GM23338 (cell line): ENCODE data around the gene PLOD2. TPM values are rescaled to one million over a fixed set of nuclear protein-coding genes. Genes with fewer than 3 reads are reported as not detected.

Source experiments
- ATAC-seq: fragments of 200-7000 bp; cut with Tn5 transposase; 3 replicates; pipeline ENCODE4 v1.9.1; 2020
- DNase-seq: peaks from one replicate; pipeline ENCODE4 v3.0.0-alpha.2; 2015; ENCODE audit warnings: low spot score
- H2AFZ ChIP-seq: fragments of 200-600 bp; sonication (generic); 2 replicates; pipeline ENCODE4 v1.8.0; 2016; ENCODE audit warnings: antibody characterized with exemption, mild to moderate bottlenecking, moderate library complexity
- H3F3A ChIP-seq: fragments of 200-600 bp; sonication (generic); replicated peaks from 2 replicates; pipeline ENCODE4 v1.8.0; 2017; ENCODE audit warnings: antibody characterized with exemption, mixed run types, low read depth
- H3K27ac ChIP-seq: fragments of 200-600 bp; sonication (generic); 2 replicates; pipeline ENCODE4 v1.6.1; 2016; ENCODE audit warnings: low read depth
- H3K27me3 ChIP-seq: fragments of 200-600 bp; sonication (generic); 2 replicates; pipeline ENCODE4 v1.8.0; 2016; ENCODE audit warnings: mild to moderate bottlenecking, mixed run types, moderate library complexity; ENCODE audit not compliant: insufficient read depth
- H3K36me3 ChIP-seq: fragments of 200-600 bp; sonication (generic); 2 replicates; pipeline ENCODE4 v1.8.0; 2016; ENCODE audit warnings: mild to moderate bottlenecking; ENCODE audit not compliant: insufficient read depth
- H3K4me1 ChIP-seq: fragments of 200-600 bp; sonication (generic); 2 replicates; pipeline ENCODE4 v1.8.0; 2016; ENCODE audit warnings: mild to moderate bottlenecking, moderate library complexity; ENCODE audit not compliant: insufficient read depth
- H3K4me2 ChIP-seq: fragments of 200-600 bp; sonication (generic); 2 replicates; pipeline ENCODE4 v1.7.1; 2017; ENCODE audit warnings: mixed run types
- H3K4me3 ChIP-seq: fragments of 200-600 bp; sonication (generic); 2 replicates; pipeline ENCODE4 v1.6.1; 2016; ENCODE audit warnings: mixed run types
- H3K79me2 ChIP-seq: fragments of 200-600 bp; sonication (generic); replicated peaks from 2 replicates; pipeline ENCODE4 v1.8.0; 2017; ENCODE audit warnings: mild to moderate bottlenecking; ENCODE audit not compliant: insufficient read depth
- H3K9me2 ChIP-seq: fragments of 200-600 bp; sonication (generic); 2 replicates; pipeline ENCODE4 v1.8.0; 2017; ENCODE audit not compliant: insufficient read depth
- H4K20me1 ChIP-seq: fragments of 200-600 bp; sonication (generic); replicated peaks from 2 replicates; pipeline ENCODE4 v1.8.0; 2017; ENCODE audit warnings: mild to moderate bottlenecking; ENCODE audit not compliant: insufficient read depth
- H3K27ac Mint-ChIP-seq: 2 replicates; pipeline ENCODE4 v1.8.0; 2020; ENCODE audit warnings: inconsistent platforms, mild to moderate bottlenecking, moderate library complexity, mixed read lengths
- H3K27me3 Mint-ChIP-seq: 3 replicates; pipeline ENCODE4 v1.8.0; 2022; ENCODE audit warnings: low read depth, mild to moderate bottlenecking, moderate library complexity, mixed read lengths, inconsistent platforms; ENCODE audit not compliant: insufficient read depth, poor library complexity
- H3K36me3 Mint-ChIP-seq: 3 replicates; pipeline ENCODE4 v1.8.0; 2021; ENCODE audit warnings: low read depth, mild to moderate bottlenecking, inconsistent platforms, moderate library complexity, mixed read lengths
- H3K4me1 Mint-ChIP-seq: 3 replicates; pipeline ENCODE4 v1.8.0; 2020; ENCODE audit warnings: mild to moderate bottlenecking, inconsistent platforms, mixed read lengths
- H3K4me3 Mint-ChIP-seq: 3 replicates; pipeline ENCODE4 v1.8.0; 2021; ENCODE audit warnings: moderate library complexity, mild to moderate bottlenecking, inconsistent platforms, mixed read lengths
- H3K9me3 Mint-ChIP-seq: 3 replicates; pipeline ENCODE4 v1.8.0; 2020; ENCODE audit warnings: moderate library complexity, mild to moderate bottlenecking, inconsistent platforms, mixed read lengths
- CTCF ChIP-seq, 2 experiments: fragments of 200-600 bp in 1 of 2; sonication (generic) in 1 of 2; conservative IDR thresholded peaks; 2 replicates each; pipeline versions ENCODE4 v1.5.1 to v1.6.1; 2016 to 2017; ENCODE audit warnings: antibody characterized with exemption in 2 of 2, low read depth in 2 of 2, mild to moderate bottlenecking in 2 of 2, moderate library complexity in 1 of 2
- ETS1 ChIP-seq: IDR thresholded peaks from 2 replicates; pipeline ENCODE4 v1.6.1; 2016; ENCODE audit warnings: antibody characterized with exemption
- EZH2 ChIP-seq: fragments of 200-600 bp; sonication (generic); IDR thresholded peaks from one replicate; pipeline ENCODE4 v1.8.0; 2017; ENCODE audit warnings: antibody characterized with exemption, mild to moderate bottlenecking, low read depth; ENCODE audit not compliant: unreplicated experiment
- JUNB ChIP-seq: IDR thresholded peaks from one replicate; pipeline ENCODE4 v1.6.1; 2016; ENCODE audit warnings: antibody characterized with exemption; ENCODE audit not compliant: unreplicated experiment
- POLR2AphosphoS5 ChIP-seq: IDR thresholded peaks from 2 replicates; pipeline ENCODE4 v1.6.1; 2016; ENCODE audit warnings: antibody characterized with exemption, low read depth
- REST ChIP-seq: IDR thresholded peaks from one replicate; pipeline ENCODE4 v1.6.1; 2018; ENCODE audit warnings: antibody characterized with exemption; ENCODE audit not compliant: unreplicated experiment
- STAT1 ChIP-seq: IDR thresholded peaks from one replicate; pipeline ENCODE4 v1.6.1; 2016; ENCODE audit warnings: antibody characterized with exemption; ENCODE audit not compliant: unreplicated experiment
- ZNF114 ChIP-seq: fragments of 250-450 bp; sonication (Bioruptor Pico); IDR thresholded peaks from 2 replicates; pipeline ENCODE4 v1.5.0; 2020; ENCODE audit warnings: mild to moderate bottlenecking, moderate library complexity
- ZNF331 ChIP-seq: fragments of 250-450 bp; sonication (Bioruptor Pico); IDR thresholded peaks from 2 replicates; pipeline ENCODE4 v1.5.0; 2020; ENCODE audit warnings: low read depth, mild to moderate bottlenecking, moderate library complexity
- ZNF462 ChIP-seq: fragments of 250-450 bp; sonication (Bioruptor Pico); IDR thresholded peaks from 2 replicates; pipeline ENCODE4 v1.5.0; 2020; ENCODE audit warnings: mild to moderate bottlenecking, moderate library complexity
- polyA plus RNA-seq: library from polyadenylated mRNA; unstranded; fragments of >200 nt; fragmentation: Nextera tagmentation; extraction: Ambion mirVana; gene quantifications from 2 replicates; pipeline ENCODE4 v1.2.1, GENCODE V29; 2016
- total RNA-seq: library from RNA; depleted of rRNA; stranded (reverse); fragments of >200 nt; shearing (Covaris generic); gene quantifications from 2 replicates; pipeline ENCODE4 v1.2.3, GENCODE V29; 2014

PLOD2 gene
- total and polyA plus RNA-seq, 2 experiments from 2014 or later = 26.7 to 30.5 TPM

- no peak for TF ChIP-seq ETS1
Measured at GRCh38 chr3:146169891-146170290, 8.9 kb upstream of the PLOD2 start (continued).

- Histone ChIP-seq H4K20me1 (no peaks in the 10 kb centered on the region), H3K27ac (no peak overlapping the region), H2AFZ (no peak overlapping the region), H3K27me3 (peaks cover 12% of the 10 kb centered on the region), H3F3A (peaks cover 2% of the 10 kb centered on the region; the same call in 1 of the 2 replicates), H3K9me2 (0 out of 2 replicates have a peak, but pooled peaks cover 7% of the 10 kb centered on the region), H3K36me3 (no peaks in the 10 kb centered on the region), H3K4me1 (peaks cover 19% of the 10 kb centered on the region), H3K4me2 (no peak overlapping the region), H3K4me3 (no peak overlapping the region), H3K79me2 (no peaks in the 10 kb centered on the region)
- Mint-ChIP-seq H3K4me3 (no peak overlapping the region), H3K36me3 (no peaks in the 10 kb centered on the region), H3K9me3 (no peaks in the 10 kb centered on the region), H3K27me3 (no peaks in the 10 kb centered on the region), H3K27ac (no peak overlapping the region), H3K4me1 (peaks cover 24% of the 10 kb centered on the region)
- ATAC-seq (no peak), DNase-seq (no peak)
- TF ChIP-seq STAT1 (no peak), POLR2AphosphoS5 (no peak), CTCF (conservative IDR thresholded peaks at IDR 0.05; ENCODE audit: low read depth in 2 of 2) (no peak), ZNF462 (CRISPR knock-in tag) (no peak), EZH2 (no peak), REST (no peak), ZNF331 (no peak), ETS1 (no peak), ZNF114 (CRISPR knock-in tag) (no peak), JUNB (no peak)
Measured at GRCh38 chr3:146166826-146167225, 5.8 kb upstream of the PLOD2 start.
